Thoracic aorta endothelial cell (primary cell): ENCODE results near the gene LSS. TPM values are rescaled to one million over a fixed set of nuclear protein-coding genes. Genes with fewer than 3 reads are reported as not detected.

Experiments used
- total RNA-seq: library from RNA; depleted of rRNA; stranded (reverse); fragments of >200 nt; gene quantifications from 2 replicates; pipeline ENCODE4 v1.2.3, GENCODE V29; 2012

LSS gene
- 68.9 and 102 TPM in 2 replicates for total RNA-seq

GRCh38 chr21:46228345-46229051, at the start of gene LSS:
Gene LSS, minus strand, starts transcription at chr21:46228774. Its CDS starts 29 bp downstream, at chr21:46228745.

DNA sequence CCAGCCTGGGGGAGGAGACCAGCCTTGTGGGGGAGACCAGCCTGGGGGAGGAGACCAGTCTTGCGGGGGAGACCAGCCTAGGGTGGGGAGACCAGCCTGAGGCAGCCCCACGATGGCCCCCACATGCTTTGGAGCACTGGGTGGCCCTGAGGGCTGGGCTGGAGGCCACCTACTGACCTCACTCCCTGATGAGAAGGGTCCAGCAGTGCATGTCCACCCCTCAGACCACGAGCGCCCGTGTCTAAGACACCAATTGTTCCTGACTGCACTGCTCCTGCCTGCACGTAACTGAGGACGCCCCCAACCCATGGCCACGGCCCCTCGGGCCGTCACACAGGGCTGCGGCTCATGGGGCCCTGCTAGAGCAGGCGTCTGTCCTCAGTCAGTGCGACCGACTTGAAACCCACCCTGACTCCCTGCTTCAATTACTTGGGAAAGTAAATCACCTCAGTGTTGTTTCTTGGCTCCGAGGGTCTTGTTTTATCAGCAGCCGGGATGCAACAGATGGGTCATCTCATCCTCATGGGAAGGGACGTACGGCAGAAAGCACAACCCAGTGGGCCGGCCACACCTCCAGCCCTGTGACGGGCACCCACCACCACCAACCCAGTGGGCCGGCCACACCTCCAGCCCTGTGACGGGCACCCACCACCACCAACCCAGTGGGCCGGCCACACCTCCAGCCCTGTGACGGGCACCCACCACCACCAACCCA, 44.5 kb downstream of the LSS start, which contains the start of gene SPATC1L:
TSS of gene SPATC1L (minus strand) at position 550 of the 715 bp plus-strand sequence. CDS start 1,643 bp downstream, outside the sequence.

GRCh38 chr21:46155514-46156377, 72.8 kb downstream of the LSS start, which contains the start of gene FTCD:
Gene FTCD, minus strand, starts transcription at chr21:46155579. Its CDS starts 56 bp downstream, at chr21:46155523.

Other genes starting within 250 kb of the LSS start
- 10.8 and 19.0 TPM in 2 replicates for gene COL6A1, start 247.0 kb downstream of the LSS start, total RNA-seq
- 0.50 and 0.80 TPM in 2 replicates for gene COL6A2, start 130.7 kb downstream of the LSS start, total RNA-seq
- gene FTCD, start 73.2 kb downstream of the LSS start, total RNA-seq, result not detected in 2 replicates
- 6.7 and 8.5 TPM in 2 replicates for gene SPATC1L, start 44.3 kb downstream of the LSS start, total RNA-seq
- gene MCM3AP, start 56.8 kb upstream of the LSS start, total RNA-seq, result 84.2 and 107 TPM in 2 replicates
- gene YBEY, start 57.6 kb upstream of the LSS start, total RNA-seq, result 7.6 and 11.6 TPM in 2 replicates
- 9.7 and 15.4 TPM in 2 replicates for gene C21orf58, start 95.1 kb upstream of the LSS start, total RNA-seq
- 30.2 and 32.9 TPM in 2 replicates for gene PCNT, start 95.4 kb upstream of the LSS start, total RNA-seq
- 51.0 and 56.0 TPM in 2 replicates for gene DIP2A, start 230.1 kb upstream of the LSS start, total RNA-seq